SK-N-MC (cell line): ENCODE results near the gene URB2.
"Not testable (repeated sequence)": the region's sequence is repeated elsewhere in the genome, so short reads cannot be mapped to it uniquely, and the experiment has no call there.

ENCODE experiments used
- DNase-seq: peaks from one replicate; pipeline ENCODE4 v3.0.0-alpha.2; 2011; ENCODE audit warnings: low read depth, low spot score
- H3K27ac ChIP-seq: fragments of 200-600 bp; sonication (generic); 2 replicates; pipeline ENCODE4 v1.5.1; 2016; ENCODE audit warnings: mixed run types
- H3K36me3 ChIP-seq: fragments of 200-600 bp; sonication (generic); 2 replicates; pipeline ENCODE4 v1.6.1; 2017; ENCODE audit warnings: antibody characterized with exemption, low read length, mixed read lengths; ENCODE audit not compliant: insufficient read depth
- H3K4me3 ChIP-seq: fragments of 200-600 bp; sonication (generic); 2 replicates; pipeline ENCODE4 v1.5.1; 2016
- H3K9ac ChIP-seq: fragments of 200-600 bp; sonication (generic); 2 replicates; pipeline ENCODE4 v1.8.0; 2017; ENCODE audit warnings: mixed run types, mixed read lengths; ENCODE audit not compliant: insufficient read length
- H3K9me3 ChIP-seq: fragments of 200-600 bp; sonication (generic); 2 replicates; pipeline ENCODE4 v1.6.1; 2017; ENCODE audit warnings: low read depth, mild to moderate bottlenecking, antibody characterized with exemption, low read length, moderate library complexity, mixed read lengths
- EZH2 ChIP-seq: fragments of 200-600 bp; sonication (generic); IDR thresholded peaks from one replicate; pipeline ENCODE4 v1.6.1; 2017; ENCODE audit warnings: antibody characterized with exemption
- FOXP2 ChIP-seq: optimal IDR thresholded peaks from 2 replicates; pipeline ENCODE3; 2011; ENCODE audit warnings: mild to moderate bottlenecking, moderate library complexity; ENCODE audit not compliant: insufficient read depth; ENCODE audit errors: extremely low read length, control extremely low read depth
- POLR2AphosphoS5 ChIP-seq: IDR thresholded peaks from 2 replicates; pipeline ENCODE4 v1.6.1; 2012; ENCODE audit warnings: mild to moderate bottlenecking, low read depth, low read length, borderline replicate concordance

URB2 gene

DNA sequence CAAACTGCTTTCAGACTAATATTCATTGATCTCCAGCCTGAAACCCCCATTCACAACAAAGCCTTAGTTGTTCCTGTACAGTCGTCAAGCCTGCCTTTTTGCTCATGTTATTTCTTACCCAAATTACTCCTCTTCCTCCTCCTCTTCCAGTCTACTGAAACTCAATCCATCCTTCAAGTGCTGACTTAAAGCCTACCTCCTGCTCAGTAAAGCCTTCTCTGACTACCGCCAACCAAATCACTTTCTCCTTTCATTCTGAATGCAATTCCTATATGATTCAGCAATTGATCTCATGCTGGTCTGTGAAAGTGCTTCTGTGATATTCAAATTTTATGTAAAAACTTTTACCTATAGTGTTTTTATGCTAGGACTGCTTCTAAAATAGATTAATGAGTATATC, 18.7 kb upstream of the URB2 start:
- H3K9me3 ChIP-seq, result no peaks in the 10 kb centered on the region
- TF ChIP-seq EZH2 (no peak), POLR2AphosphoS5 (no peak)

GRCh38 chr1:229608590-229608989, 17.5 kb upstream of the URB2 start:
- DNase-seq, result no peak
- H3K27ac ChIP-seq, result no peak overlapping the region

More for the DNA sequence above, 18.7 kb upstream of the URB2 start:
- no peak overlapping the region for H3K27ac ChIP-seq
- H3K36me3 ChIP-seq, result peaks cover 89% of the 10 kb centered on the region
- DNase-seq, result no peak
- no peak overlapping the region for H3K4me3 ChIP-seq
- no peak overlapping the region for H3K9ac ChIP-seq

GRCh38 chr1:229613938-229614337, 12.1 kb upstream of the URB2 start:
- DNase-seq, result no peak
- no peak overlapping the region for H3K9ac ChIP-seq
- H3K4me3 ChIP-seq, result no peak overlapping the region
- no peak overlapping the region for H3K27ac ChIP-seq
- H3K9me3 ChIP-seq, result no peaks in the 10 kb centered on the region
- H3K36me3 ChIP-seq, result peaks cover 50% of the 10 kb centered on the region
- TF ChIP-seq FOXP2 (no peak), POLR2AphosphoS5 (no peak), EZH2 (no peak)

More at GRCh38 chr1:229608590-229608989, 17.5 kb upstream of the URB2 start:
- no peaks in the 10 kb centered on the region for H3K9me3 ChIP-seq
- TF ChIP-seq FOXP2, result no peak
- TF ChIP-seq POLR2AphosphoS5, result no peak
- no peak for TF ChIP-seq EZH2
- H3K4me3 ChIP-seq, result no peak overlapping the region
- no peak overlapping the region for H3K9ac ChIP-seq
- H3K36me3 ChIP-seq, result peaks cover 88% of the 10 kb centered on the region

- no peak overlapping the region for H3K27ac ChIP-seq
- TF ChIP-seq FOXP2 (no peak), POLR2AphosphoS5 (no peak), EZH2 (no peak)
- no peak for DNase-seq
- H3K36me3 ChIP-seq, result peaks cover 42% of the 10 kb centered on the region
- H3K9ac ChIP-seq, result no peak overlapping the region
- no peak overlapping the region for H3K4me3 ChIP-seq
- H3K9me3 ChIP-seq, result no peaks in the 10 kb centered on the region
Observed at GRCh38 chr1:229614701-229615100, 11.3 kb upstream of the URB2 start.

DNA sequence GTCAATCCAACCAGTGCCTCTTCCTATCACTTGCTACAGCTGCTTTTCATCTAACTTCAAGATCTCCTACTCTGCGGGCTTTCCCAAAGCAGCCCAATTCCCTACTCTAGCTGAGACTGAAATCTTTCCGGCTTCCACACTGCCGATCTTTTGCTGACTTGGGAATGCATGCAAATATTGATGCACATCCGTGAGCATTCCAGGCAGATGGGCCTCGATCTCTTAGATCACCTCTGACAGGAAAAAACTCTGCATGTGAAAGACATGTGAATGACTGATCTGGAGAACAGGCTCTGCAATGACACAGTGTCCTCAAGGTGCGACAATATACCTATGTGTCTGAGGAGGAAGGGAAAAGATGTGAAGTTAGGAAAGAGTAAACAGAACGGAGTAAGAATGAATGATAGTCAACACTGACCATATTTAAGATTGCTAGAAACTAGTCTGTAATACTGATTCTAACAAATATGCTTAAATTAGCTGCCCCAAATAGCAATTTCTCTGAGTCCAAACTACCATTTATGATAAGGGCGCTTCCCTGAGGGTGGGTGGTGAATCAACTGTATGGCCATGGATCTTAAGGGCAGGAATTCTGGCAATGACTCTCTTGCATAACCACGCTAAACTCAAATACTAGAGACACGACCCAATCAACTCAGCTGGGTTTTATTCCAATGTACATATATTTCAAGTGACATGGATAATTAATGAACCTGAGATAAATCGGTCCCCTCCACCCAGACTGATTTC, 8.5 kb upstream of the URB2 start:
- DNase-seq, result no peak
- Histone ChIP-seq H3K36me3 (peaks cover 17% of the 10 kb centered on the region), H3K4me3 (no peak overlapping the region), H3K9me3 (no peaks in the 10 kb centered on the region), H3K27ac (no peak overlapping the region), H3K9ac (no peak overlapping the region)
- TF ChIP-seq FOXP2 (no peak), POLR2AphosphoS5 (no peak), EZH2 (no peak)

DNA sequence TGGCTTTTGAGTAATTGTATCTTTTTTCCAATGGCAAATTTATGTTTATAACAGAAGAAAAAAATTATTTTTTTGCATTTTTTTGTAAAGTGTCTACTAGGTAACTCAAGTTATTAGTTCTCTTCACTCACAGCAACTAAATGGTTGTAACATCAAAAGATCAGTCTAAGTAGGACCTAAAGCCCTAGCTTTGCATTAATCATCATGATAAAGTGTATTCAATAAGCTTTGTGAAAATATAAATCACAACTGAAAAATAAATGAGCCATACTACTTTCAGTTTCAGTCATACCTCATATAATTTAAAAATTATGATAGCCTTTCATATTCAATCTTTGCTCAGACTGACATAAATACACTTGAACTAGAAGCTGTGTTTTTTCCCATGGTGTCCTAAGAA, 7.0 kb upstream of the URB2 start:
- H3K36me3 ChIP-seq, result peaks cover 4% of the 10 kb centered on the region; the same call in 1 of the 2 replicates
- no peak for DNase-seq
- no peak overlapping the region for H3K27ac ChIP-seq
- no peak overlapping the region for H3K4me3 ChIP-seq
- no peaks in the 10 kb centered on the region for H3K9me3 ChIP-seq
- TF ChIP-seq FOXP2 (no peak), EZH2 (no peak), POLR2AphosphoS5 (no peak)
- no peak overlapping the region for H3K9ac ChIP-seq

GRCh38 chr1:229619614-229620013, 6.4 kb upstream of the URB2 start:
- no peak overlapping the region for H3K27ac ChIP-seq
- H3K36me3 ChIP-seq, result no peaks in the 10 kb centered on the region
- no peak for TF ChIP-seq POLR2AphosphoS5
- TF ChIP-seq FOXP2, result no peak
- no peak for TF ChIP-seq EZH2
- no peak overlapping the region for H3K4me3 ChIP-seq
- no peak overlapping the region for H3K9ac ChIP-seq
- no peaks in the 10 kb centered on the region for H3K9me3 ChIP-seq
- no peak for DNase-seq

DNA sequence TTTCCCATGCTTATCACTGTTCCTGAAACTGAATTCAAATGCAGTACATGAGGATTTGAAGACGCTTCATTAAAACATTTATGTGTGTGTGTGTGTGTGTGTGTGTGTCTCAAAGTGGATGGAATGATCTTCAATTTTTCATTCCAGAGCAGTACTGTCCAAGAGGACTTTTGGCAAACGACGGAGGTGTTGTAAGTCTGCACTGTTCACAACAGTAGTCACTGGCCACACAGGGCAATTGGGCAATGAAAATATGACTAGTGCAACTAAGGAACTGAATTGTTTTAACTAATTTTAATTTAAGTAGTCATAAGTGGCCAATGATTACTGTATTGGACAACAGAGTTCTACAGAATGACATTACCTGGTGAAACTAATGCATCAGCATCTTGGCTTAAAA, 5.2 kb upstream of the URB2 start:
- no peak overlapping the region for H3K27ac ChIP-seq
- H3K9ac ChIP-seq, result no peak overlapping the region
- H3K9me3 ChIP-seq, result no peaks in the 10 kb centered on the region
- no peak overlapping the region for H3K4me3 ChIP-seq
- no peak for DNase-seq
- no peak for TF ChIP-seq FOXP2
- TF ChIP-seq POLR2AphosphoS5, result no peak
- no peak for TF ChIP-seq EZH2
- H3K36me3 ChIP-seq, result no peaks in the 10 kb centered on the region

DNA sequence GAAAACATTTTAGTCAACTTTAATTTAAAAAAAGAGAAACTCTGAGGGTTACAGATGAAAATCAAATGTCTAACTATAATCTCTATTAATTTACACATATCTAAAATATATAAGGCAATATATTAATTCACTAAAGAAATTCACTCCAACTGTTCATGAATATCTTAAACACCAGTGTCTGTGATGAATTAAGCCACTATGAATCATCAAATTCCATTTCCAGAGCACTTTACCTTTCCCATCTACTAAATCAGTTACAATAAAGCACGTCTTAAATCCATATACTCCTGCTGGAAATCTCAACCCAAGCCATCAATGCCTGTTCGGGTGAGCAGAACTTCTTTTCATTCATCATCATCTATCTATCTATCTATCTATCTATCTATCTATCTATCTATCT, 4.4 kb upstream of the URB2 start:
- DNase-seq, result no peak
- H3K9me3 ChIP-seq, result no peaks in the 10 kb centered on the region
- no peak overlapping the region for H3K27ac ChIP-seq
- no peaks in the 10 kb centered on the region for H3K36me3 ChIP-seq
- no peak overlapping the region for H3K4me3 ChIP-seq
- no peak for TF ChIP-seq FOXP2
- no peak for TF ChIP-seq EZH2
- TF ChIP-seq POLR2AphosphoS5, result no peak
- no peak overlapping the region for H3K9ac ChIP-seq

GRCh38 chr1:229622641-229623120, 3.4 kb upstream of the URB2 start:
- not testable (repeated sequence) for H3K4me3 ChIP-seq, H3K36me3 ChIP-seq, H3K9ac ChIP-seq, H3K27ac ChIP-seq, H3K9me3 ChIP-seq, DNase-seq
